Stomach (tissue), 9 donors: ENCODE results near the gene C17orf107. TPM values are rescaled to one million over a fixed set of nuclear protein-coding genes. Genes with fewer than 3 reads are reported as not detected.

Experiments
- DNase-seq, 2 donors: peaks; one replicate each; pipeline versions ENCODE4 v3.0.0 to v3.0.0-alpha.2; 2013 to 2019
- H3K27ac ChIP-seq, 5 donors: fragments of 200-600 bp in 4 of 5; sonication (generic) in 4 of 5; one replicate each; pipeline ENCODE4 v1.5.1; 2013 to 2019; ENCODE audit warnings: mild to moderate bottlenecking in 1 of 5, moderate library complexity in 1 of 5
- H3K27me3 ChIP-seq, 3 donors: fragments of 200-600 bp; sonication (generic); one replicate each; pipeline ENCODE4 v1.5.1; 2017 to 2019; ENCODE audit warnings: mixed run types in 1 of 3
- H3K36me3 ChIP-seq, 4 donors: fragments of 200-600 bp; sonication (generic); 1 replicate in 3 of 4; 2 replicates in 1 of 4; pipeline ENCODE4 v1.5.1; 2016 to 2019
- H3K4me1 ChIP-seq, 4 donors: fragments of 200-600 bp; sonication (generic); one replicate each; pipeline ENCODE4 v1.5.1; 2016 to 2019
- H3K4me3 ChIP-seq, 4 donors: fragments of 200-600 bp; sonication (generic) in 3 of 4; one replicate each; pipeline ENCODE4 v1.5.1; 2016 to 2019; ENCODE audit warnings: mild to moderate bottlenecking in 1 of 4
- H3K9me3 ChIP-seq, 4 donors: fragments of 200-600 bp; sonication (generic); one replicate each; pipeline ENCODE4 v1.5.1; 2016 to 2019
- CTCF ChIP-seq, 7 experiments: fragments of 450-650 bp in 4 of 7; fragments of 200-600 bp in 3 of 7; sonication (generic) in 3 of 7; IDR thresholded peaks; one replicate each; pipeline ENCODE4 v1.5.1; 2016 to 2019; ENCODE audit warnings: antibody characterized with exemption in 7 of 7, control low read depth in 2 of 7, mild to moderate bottlenecking in 1 of 7
- EP300 ChIP-seq: sonication (generic); formaldehyde crosslinking; IDR thresholded peaks from one replicate; pipeline ENCODE4 v1.6.1; 2017; ENCODE audit warnings: antibody characterized with exemption
- POLR2A ChIP-seq, 4 donors: fragments of 450-650 bp; IDR thresholded peaks; one replicate each; pipeline ENCODE4 v1.6.1; 2016; ENCODE audit warnings: antibody characterized with exemption in 4 of 4, control low read depth in 2 of 4, mild to moderate bottlenecking in 1 of 4, moderate library complexity in 1 of 4
- POLR2AphosphoS5 ChIP-seq, 3 donors: sonication (generic); formaldehyde crosslinking; IDR thresholded peaks; one replicate each; pipeline ENCODE4 v1.6.1; 2016; ENCODE audit warnings: antibody characterized with exemption in 3 of 3
- WGBS, 5 donors: extraction: QIAGEN DNeasy Blood & Tissue Kit in 3 of 5; methylation state at CpG; one replicate each; pipeline versions ENCODE4 v1.1.5 to v1.1.7; 2013 to 2018; 5-methylcytosine and 5-hydroxymethylcytosine counted together
- intact Hi-C: fragments of 100-400 bp; cut with DNase I; formaldehyde crosslinking; loops from one replicate; pipeline ENCODE4 v1.15.1; 2023; ENCODE audit warnings: low total_unique reads
- polyA plus RNA-seq, 3 donors: library from polyadenylated mRNA; stranded (reverse); fragments of 200-250 nt; gene quantifications; one replicate each; pipeline ENCODE4 v1.2.3, GENCODE V29; 2013
- total RNA-seq, 5 donors: library from RNA; depleted of rRNA; stranded (reverse); fragments of >200 nt; gene quantifications; one replicate each; pipeline versions ENCODE4 v1.1.0 to v1.2.3, GENCODE V29; 2014 to 2016
- donor health status: healthy with polysubstance abuse.
- donor health status: Bipolar disorder and iron deficiency.
- donor health status: healthy.

The C17orf107 gene
- total and polyA plus RNA-seq, 8 donors = 0.75 to 6.6 (median 2.8) TPM; not detected in 1

GRCh38 chr17:4950746-4951204 is 51.4 kb downstream of the C17orf107 start, which contains the start of gene ENO3:
Gene ENO3 (plus strand): TSS chr17:4951119. CDS start chr17:4951830, 711 bp downstream.
- peaks cover 9 to 14% (median 11%) of the 10 kb centered on the region in 4 donors for H3K36me3 ChIP-seq
- no peaks in the 10 kb centered on the region for H3K9me3 ChIP-seq
- peak in 1 of 2 donors; percentile 44 for DNase-seq
- H3K4me3 ChIP-seq = peak within 1 kb of the TSS; percentile 82 to 100 (median 100)
- intact Hi-C loops = no loop called here
- TF ChIP-seq CTCF (IDR thresholded peaks at IDR 0.05) = no peak
- no peak for TF ChIP-seq POLR2AphosphoS5 (IDR thresholded peaks at IDR 0.05)
- no peak for TF ChIP-seq POLR2A (IDR thresholded peaks at IDR 0.05)
- TF ChIP-seq EP300 = no peak
- 48 to 59% (median 53%) methylated on average over 7 of the region's 7 CpGs for WGBS, 5 donors
- peak within 1 kb of the TSS; percentile 96 to 100 (median 99) for H3K27ac ChIP-seq
- no peaks in the 10 kb centered on the region for H3K27me3 ChIP-seq
- peaks cover 24 to 42% (median 34%) of the 10 kb centered on the region in 4 donors for H3K4me1 ChIP-seq

GRCh38 chr17:4951486-4951885 is 52.1 kb downstream of the C17orf107 start:
- DNase-seq = no peak
- intact Hi-C loops = no loop called here
- Histone ChIP-seq H3K36me3 (peaks cover 2 to 7% (median 4%) of the 10 kb centered on the region in 4 donors), H3K4me1 (peaks cover 17 to 35% (median 27%) of the 10 kb centered on the region in 4 donors), H3K4me3 (no peak overlapping the region), H3K9me3 (no peaks in the 10 kb centered on the region), H3K27ac (peak overlapping the region in 1 of 5 donors; percentile 100), H3K27me3 (no peaks in the 10 kb centered on the region)
- 70 to 93% (median 86%) methylated on average over 3 of the region's 3 CpGs for WGBS, 5 donors
- TF ChIP-seq CTCF (IDR thresholded peaks at IDR 0.05) = no peak
- TF ChIP-seq POLR2A (IDR thresholded peaks at IDR 0.05) = no peak
- TF ChIP-seq POLR2AphosphoS5 (IDR thresholded peaks at IDR 0.05) = no peak
- TF ChIP-seq EP300 = no peak

Other genes starting within 250 kb of the C17orf107 start
- gene PELP1, start 195.4 kb upstream of the C17orf107 start, total RNA-seq = 10 to 100 TPM in 4 of 5 donors, 1 to 10 TPM in 1; 8.0 to 75.6 (median 22.4) TPM
- gene PELP1, start 195.4 kb upstream of the C17orf107 start, polyA plus RNA-seq = 10 to 100 TPM; 13.1 to 21.7 (median 21.1) TPM
- 100 to 1,000 TPM in 1 of 5 donors, 10 to 100 TPM in 4; 18.7 to 157 (median 36.6) TPM for gene ARRB2, start 188.9 kb upstream of the C17orf107 start, total RNA-seq
- gene ARRB2, start 188.9 kb upstream of the C17orf107 start, polyA plus RNA-seq = 10 to 100 TPM; 22.2 to 42.6 (median 39.3) TPM
- 10 to 100 TPM in 3 of 5 donors, 1 to 10 TPM in 2; 3.8 to 81.7 (median 22.0) TPM for gene MED11, start 168.1 kb upstream of the C17orf107 start, total RNA-seq
- gene MED11, start 168.1 kb upstream of the C17orf107 start, polyA plus RNA-seq = 10 to 100 TPM; 42.2 to 49.9 (median 42.4) TPM
- gene ZMYND15, start 159.7 kb upstream of the C17orf107 start, total RNA-seq = 1 to 10 TPM in 2 of 5 donors, under 1 TPM in 1, not detected in 2; 0.43 to 3.1 (median 1.5) TPM
- 1 to 10 TPM in 2 of 3 donors, not detected in 1; 1.8 to 3.2 TPM for gene ZMYND15, start 159.7 kb upstream of the C17orf107 start, polyA plus RNA-seq
- 10 to 100 TPM; 17.4 to 47.4 (median 30.9) TPM for gene CXCL16, start 159.6 kb upstream of the C17orf107 start, total RNA-seq
- gene CXCL16, start 159.6 kb upstream of the C17orf107 start, polyA plus RNA-seq = 10 to 100 TPM; 13.7 to 37.6 (median 26.6) TPM
- 100 to 1,000 TPM in 1 of 5 donors, 1 to 10 TPM in 2, not detected in 2; 6.7 to 199 (median 9.5) TPM for gene TM4SF5, start 127.7 kb upstream of the C17orf107 start, total RNA-seq
- gene TM4SF5, start 127.7 kb upstream of the C17orf107 start, polyA plus RNA-seq = 1 to 10 TPM; 2.3 to 9.1 (median 6.1) TPM
- 1 to 10 TPM in 2 of 5 donors, not detected in 3; 1.5 to 2.3 TPM for gene VMO1, start 113.2 kb upstream of the C17orf107 start, total RNA-seq
- gene VMO1, start 113.2 kb upstream of the C17orf107 start, polyA plus RNA-seq = 1 to 10 TPM; 1.4 to 3.0 (median 2.7) TPM
- gene GLTPD2, start 110.6 kb upstream of the C17orf107 start, total RNA-seq = not detected
- under 1 TPM in 1 of 3 donors, not detected in 2; 0.15 TPM for gene GLTPD2, start 110.6 kb upstream of the C17orf107 start, polyA plus RNA-seq
- gene PSMB6, start 103.4 kb upstream of the C17orf107 start, total RNA-seq = 100 to 1,000 TPM in 2 of 5 donors, 10 to 100 TPM in 3; 60.2 to 118 (median 80.5) TPM
- gene PSMB6, start 103.4 kb upstream of the C17orf107 start, polyA plus RNA-seq = 100 to 1,000 TPM; 187 to 200 (median 187) TPM
- gene PLD2, start 92.4 kb upstream of the C17orf107 start, total RNA-seq = 100 to 1,000 TPM in 2 of 5 donors, 10 to 100 TPM in 3; 14.5 to 123 (median 34.1) TPM
- gene PLD2, start 92.4 kb upstream of the C17orf107 start, polyA plus RNA-seq = 10 to 100 TPM; 10.3 to 28.7 (median 10.8) TPM
- gene MINK1, start 66.2 kb upstream of the C17orf107 start, total RNA-seq = 100 to 1,000 TPM in 1 of 5 donors, 10 to 100 TPM in 4; 40.9 to 230 (median 49.6) TPM
- 10 to 100 TPM; 24.6 to 57.1 (median 29.8) TPM for gene MINK1, start 66.2 kb upstream of the C17orf107 start, polyA plus RNA-seq
- 1 to 10 TPM in 1 of 5 donors, under 1 TPM in 1, not detected in 3; 0.45 to 2.0 TPM for gene CHRNE, start 3.6 kb downstream of the C17orf107 start, total RNA-seq
- gene CHRNE, start 3.6 kb downstream of the C17orf107 start, polyA plus RNA-seq = 1 to 10 TPM in 1 of 3 donors, under 1 TPM in 2; 0.43 to 1.2 (median 0.93) TPM
- gene GP1BA, start 32.7 kb downstream of the C17orf107 start, total RNA-seq = not detected
- under 1 TPM in 1 of 3 donors, not detected in 2; 0.05 TPM for gene GP1BA, start 32.7 kb downstream of the C17orf107 start, polyA plus RNA-seq
- gene SLC25A11, start 40.5 kb downstream of the C17orf107 start, total RNA-seq = 10 to 100 TPM; 25.2 to 73.5 (median 43.2) TPM
- gene SLC25A11, start 40.5 kb downstream of the C17orf107 start, polyA plus RNA-seq = 10 to 100 TPM; 29.1 to 45.6 (median 40.9) TPM
- gene RNF167, start 40.7 kb downstream of the C17orf107 start, total RNA-seq = 10 to 100 TPM in 4 of 5 donors, 1 to 10 TPM in 1; 8.8 to 57.1 (median 33.9) TPM
- 100 to 1,000 TPM in 2 of 3 donors, 10 to 100 TPM in 1; 73.3 to 134 (median 112) TPM for gene RNF167, start 40.7 kb downstream of the C17orf107 start, polyA plus RNA-seq
- gene PFN1, start 49.0 kb downstream of the C17orf107 start, total RNA-seq = 100 to 1,000 TPM; 218 to 690 (median 514) TPM
- gene PFN1, start 49.0 kb downstream of the C17orf107 start, polyA plus RNA-seq = 100 to 1,000 TPM; 587 to 789 (median 610) TPM
- gene ENO3, start 51.6 kb downstream of the C17orf107 start, total RNA-seq = 10 to 100 TPM in 1 of 5 donors, 1 to 10 TPM in 3, not detected in 1; 1.8 to 12.1 (median 5.8) TPM
- gene ENO3, start 51.6 kb downstream of the C17orf107 start, polyA plus RNA-seq = 10 to 100 TPM in 1 of 3 donors, 1 to 10 TPM in 2; 6.6 to 11.3 (median 10.0) TPM
- gene SPAG7, start 68.3 kb downstream of the C17orf107 start, total RNA-seq = 100 to 1,000 TPM in 1 of 5 donors, 10 to 100 TPM in 4; 17.5 to 133 (median 51.8) TPM
- gene SPAG7, start 68.3 kb downstream of the C17orf107 start, polyA plus RNA-seq = 10 to 100 TPM; 76.4 to 85.8 (median 78.5) TPM
- gene CAMTA2, start 88.1 kb downstream of the C17orf107 start, total RNA-seq = 100 to 1,000 TPM in 2 of 5 donors, 10 to 100 TPM in 2, 1 to 10 TPM in 1; 8.1 to 202 (median 82.1) TPM
- gene CAMTA2, start 88.1 kb downstream of the C17orf107 start, polyA plus RNA-seq = 10 to 100 TPM; 28.0 to 52.7 (median 41.4) TPM
- gene INCA1, start 98.0 kb downstream of the C17orf107 start, total RNA-seq = 1 to 10 TPM in 2 of 5 donors, not detected in 3; 1.3 to 6.1 TPM
- 1 to 10 TPM; 1.4 to 2.7 (median 1.6) TPM for gene INCA1, start 98.0 kb downstream of the C17orf107 start, polyA plus RNA-seq
- 100 to 1,000 TPM in 2 of 5 donors, 10 to 100 TPM in 3; 47.5 to 334 (median 94.8) TPM for gene KIF1C, start 98.4 kb downstream of the C17orf107 start, total RNA-seq
- gene KIF1C, start 98.4 kb downstream of the C17orf107 start, polyA plus RNA-seq = 100 to 1,000 TPM in 1 of 3 donors, 10 to 100 TPM in 2; 33.4 to 130 (median 70.3) TPM
- not detected for gene SLC52A1, start 135.9 kb downstream of the C17orf107 start, total RNA-seq
- gene SLC52A1, start 135.9 kb downstream of the C17orf107 start, polyA plus RNA-seq = 1 to 10 TPM in 1 of 3 donors, not detected in 2; 1.0 TPM
- gene ZFP3, start 178.9 kb downstream of the C17orf107 start, total RNA-seq = 10 to 100 TPM in 1 of 5 donors, 1 to 10 TPM in 4; 2.9 to 15.2 (median 6.6) TPM
- gene ZFP3, start 178.9 kb downstream of the C17orf107 start, polyA plus RNA-seq = 1 to 10 TPM; 1.7 to 2.6 (median 1.7) TPM
- gene ZNF232, start 212.3 kb downstream of the C17orf107 start, total RNA-seq = 1 to 10 TPM in 4 of 5 donors, under 1 TPM in 1; 0.58 to 8.0 (median 7.5) TPM
- 10 to 100 TPM in 1 of 3 donors, 1 to 10 TPM in 2; 6.9 to 11.8 (median 7.0) TPM for gene ZNF232, start 212.3 kb downstream of the C17orf107 start, polyA plus RNA-seq
- gene USP6, start 216.5 kb downstream of the C17orf107 start, total RNA-seq = under 1 TPM in 2 of 5 donors, not detected in 3; 0.18 to 0.45 TPM
- under 1 TPM in 1 of 3 donors, not detected in 2; 0.05 TPM for gene USP6, start 216.5 kb downstream of the C17orf107 start, polyA plus RNA-seq